H1 (cell line): ENCODE measurements around the gene THOC6. TPM values are rescaled to one million over a fixed set of nuclear protein-coding genes. Genes with fewer than 3 reads are reported as not detected.

ENCODE experiments used
- CTCF ChIA-PET: fragments of 300-600 bp; sonication (Branson Sonifier 250); formaldehyde crosslinking; loops from one replicate; lab custom pipeline; 2021; ENCODE audit not compliant: partially characterized antibody; lab: Charles Lee
- POLR2A ChIA-PET: fragments of 300-600 bp; sonication (Branson Sonifier 250); formaldehyde crosslinking; loops from one replicate; lab custom pipeline; 2021; ENCODE audit warnings: inconsistent platforms; ENCODE audit not compliant: partially characterized antibody; lab: Charles Lee
- DNase-seq, 2 experiments: peaks; one replicate each; pipeline versions ENCODE4 v3.0.0 to v3.0.0-alpha.2; 2010 to 2022; ENCODE audit warnings: low spot score in 2 of 2, low read depth in 1 of 2, mixed read lengths in 1 of 2
- FAIRE-seq: peaks from 2 replicates; lab custom pipeline; 2011; peaks lifted over from hg19 to GRCh38; lab: Jason Lieb, UNC
- H2AFZ ChIP-seq: 2 replicates; pipeline ENCODE4 v1.8.1; 2012; ENCODE audit warnings: low read length, inconsistent platforms
- H2AK5ac ChIP-seq: 2 replicates; pipeline ENCODE4 v1.6.1; 2013; ENCODE audit warnings: low read depth, low read length
- H2BK120ac ChIP-seq: replicated peaks from 2 replicates; pipeline ENCODE3; 2013; ENCODE audit warnings: low read depth, low read length, inconsistent platforms
- H2BK12ac ChIP-seq: 2 replicates; pipeline ENCODE4 v1.6.1; 2013; ENCODE audit warnings: low read depth, low read length
- H2BK15ac ChIP-seq: 2 replicates; pipeline ENCODE4 v1.6.1; 2013; ENCODE audit warnings: low read length
- H2BK20ac ChIP-seq: 2 replicates; pipeline ENCODE4 v1.6.1; 2013; ENCODE audit warnings: low read length
- H2BK5ac ChIP-seq: 2 replicates; pipeline ENCODE4 v1.6.1; 2013; ENCODE audit warnings: low read depth, low read length
- H3K14ac ChIP-seq: 2 replicates; pipeline ENCODE4 v1.6.1; 2013; ENCODE audit warnings: inconsistent platforms; ENCODE audit not compliant: insufficient read length
- H3K18ac ChIP-seq: 2 replicates; pipeline ENCODE4 v1.6.1; 2013; ENCODE audit warnings: low read length; ENCODE audit errors: extremely low read depth
- H3K23ac ChIP-seq: 2 replicates; pipeline ENCODE4 v1.6.1; 2013; ENCODE audit warnings: inconsistent platforms; ENCODE audit not compliant: insufficient read length
- H3K23me2 ChIP-seq: 2 replicates; pipeline ENCODE4 v1.6.1; 2013; ENCODE audit warnings: low read depth, low read length
- H3K27ac ChIP-seq: 2 replicates; pipeline ENCODE4 v1.6.1; 2011; ENCODE audit warnings: low read depth, low read length, inconsistent platforms
- H3K27me3 ChIP-seq, 4 experiments: replicated peaks in 1 of 4; 1 replicate in 1 of 4; 2 replicates in 3 of 4; pipeline versions ENCODE4 v1.6.1 to v1.8.1; 2011 to 2013; ENCODE audit warnings: low read length in 3 of 4, mild to moderate bottlenecking in 3 of 4, inconsistent platforms in 2 of 4, mixed read lengths in 2 of 4, moderate library complexity in 1 of 4; ENCODE audit not compliant: control insufficient read depth in 3 of 4, insufficient read depth in 3 of 4; ENCODE audit errors: extremely low read depth in 1 of 4
- H3K36me3 ChIP-seq, 4 experiments: 2 replicates each; pipeline versions ENCODE4 v1.6.1 to v1.8.1; 2011 to 2013; ENCODE audit warnings: mild to moderate bottlenecking in 4 of 4, low read length in 3 of 4, moderate library complexity in 2 of 4, control low read depth in 1 of 4, inconsistent platforms in 1 of 4; ENCODE audit not compliant: insufficient read depth in 4 of 4, control insufficient read depth in 2 of 4
- H3K4ac ChIP-seq: replicated peaks from 2 replicates; pipeline ENCODE3; 2013; ENCODE audit warnings: low read length, low read depth, mixed read lengths, inconsistent platforms; ENCODE audit not compliant: insufficient read length
- H3K4me1 ChIP-seq, 4 experiments: replicated peaks in 1 of 4; 1 replicate in 1 of 4; 2 replicates in 3 of 4; pipeline versions ENCODE4 v1.6.1 to v1.8.1; 2011 to 2013; ENCODE audit warnings: low read length in 3 of 4, inconsistent platforms in 2 of 4, mixed read lengths in 1 of 4; ENCODE audit not compliant: insufficient read depth in 4 of 4, control insufficient read depth in 3 of 4
- H3K4me2 ChIP-seq, 2 experiments: 2 replicates each; pipeline versions ENCODE4 v1.6.1 to v1.8.1; 2011 to 2013; ENCODE audit warnings: low read depth in 2 of 2, low read length in 2 of 2, control low read depth in 1 of 2, inconsistent platforms in 1 of 2, mild to moderate bottlenecking in 1 of 2; ENCODE audit not compliant: insufficient read depth in 1 of 2
- H3K4me3 ChIP-seq, 4 experiments: fragments of 200-600, 300-600 bp in 1 of 4; sonication (generic), shearing (Covaris generic), sonication (Bioruptor Twin) in 1 of 4; 2 replicates each; pipeline versions ENCODE4 v1.5.1 to v1.8.1; 2011 to 2016; ENCODE audit warnings: low read length in 4 of 4, low read depth in 3 of 4, control low read depth in 2 of 4, inconsistent platforms in 2 of 4, mild to moderate bottlenecking in 2 of 4, mixed read lengths in 1 of 4, moderate library complexity in 1 of 4; ENCODE audit not compliant: insufficient read depth in 2 of 4; ENCODE audit errors: extremely low read depth in 1 of 4
- H3K56ac ChIP-seq: replicated peaks from 2 replicates; pipeline ENCODE3; 2013; ENCODE audit warnings: low read depth, mild to moderate bottlenecking, mixed read lengths, low read length, inconsistent platforms; ENCODE audit not compliant: insufficient read length
- H3K79me1 ChIP-seq: 2 replicates; pipeline ENCODE4 v1.6.1; 2013; ENCODE audit warnings: low read depth, low read length, control low read depth
- H3K79me2 ChIP-seq, 2 experiments: 2 replicates each; pipeline versions ENCODE4 v1.6.1 to v1.8.1; 2012 to 2013; ENCODE audit warnings: low read length in 2 of 2, mild to moderate bottlenecking in 2 of 2, inconsistent platforms in 1 of 2; ENCODE audit not compliant: insufficient read depth in 2 of 2, control insufficient read depth in 1 of 2
- H3K9ac ChIP-seq, 4 experiments: replicated peaks in 1 of 4; 1 replicate in 1 of 4; 2 replicates in 3 of 4; pipeline versions ENCODE4 v1.6.1 to v1.8.1; 2011 to 2013; ENCODE audit warnings: low read depth in 3 of 4, low read length in 3 of 4, control low read depth in 2 of 4, mild to moderate bottlenecking in 2 of 4, moderate library complexity in 2 of 4, inconsistent platforms in 1 of 4; ENCODE audit errors: extremely low read depth in 1 of 4
- H3K9me3 ChIP-seq, 2 experiments: 2 replicates each; pipeline versions ENCODE4 v1.6.1 to v1.8.1; 2012 to 2013; ENCODE audit warnings: mild to moderate bottlenecking in 2 of 2, moderate library complexity in 2 of 2, control low read depth in 1 of 2, inconsistent platforms in 1 of 2, low read depth in 1 of 2, low read length in 1 of 2, mixed read lengths in 1 of 2; ENCODE audit not compliant: insufficient read depth in 2 of 2
- H4K20me1 ChIP-seq, 2 experiments: replicated peaks in 1 of 2; 2 replicates each; pipeline versions ENCODE3 to v1.8.1; 2011 to 2013; ENCODE audit warnings: inconsistent platforms in 2 of 2, low read length in 2 of 2, mild to moderate bottlenecking in 1 of 2; ENCODE audit not compliant: insufficient read depth in 2 of 2, control insufficient read depth in 1 of 2
- H4K5ac ChIP-seq: 2 replicates; pipeline ENCODE4 v1.6.1; 2013; ENCODE audit warnings: low read length, low read depth, mixed read lengths, inconsistent platforms; ENCODE audit not compliant: insufficient read length
- H4K8ac ChIP-seq: 2 replicates; pipeline ENCODE4 v1.8.0; 2013; ENCODE audit warnings: mild to moderate bottlenecking, moderate library complexity, low read length, inconsistent platforms; ENCODE audit not compliant: insufficient read depth; ENCODE audit errors: extremely low read depth
- H4K91ac ChIP-seq: replicated peaks from 2 replicates; pipeline ENCODE3; 2013; ENCODE audit warnings: low read length, mixed read lengths, inconsistent platforms; ENCODE audit not compliant: insufficient read length
- BACH1 ChIP-seq: IDR thresholded peaks from 2 replicates; pipeline ENCODE4 v1.6.1; 2012; ENCODE audit warnings: low read length, improper control_type of control experiment
- CHD1 ChIP-seq: IDR thresholded peaks from 2 replicates; pipeline ENCODE4 v1.6.1; 2012; ENCODE audit warnings: low read depth, low read length, improper control_type of control experiment
- CREB1 ChIP-seq: IDR thresholded peaks from 2 replicates; pipeline ENCODE4 v1.6.1; 2012; ENCODE audit warnings: inconsistent platforms
- GTF2F1 ChIP-seq: IDR thresholded peaks from 2 replicates; pipeline ENCODE4 v1.6.1; 2012; ENCODE audit warnings: low read depth, low read length, improper control_type of control experiment, borderline replicate concordance
- KDM4A ChIP-seq: IDR thresholded peaks from one replicate; pipeline ENCODE4 v1.7.1; 2012; ENCODE audit warnings: low read depth, mild to moderate bottlenecking, moderate library complexity, low read length, inconsistent platforms; ENCODE audit not compliant: severe bottlenecking
- POU5F1 ChIP-seq: IDR thresholded peaks from 2 replicates; pipeline ENCODE4 v1.6.1; 2011; ENCODE audit warnings: low read depth, mild to moderate bottlenecking, low read length, moderate library complexity
- SP1 ChIP-seq: IDR thresholded peaks from 2 replicates; pipeline ENCODE4 v1.6.1; 2011; ENCODE audit warnings: low read depth, low read length
- SP2 ChIP-seq: IDR thresholded peaks from 2 replicates; pipeline ENCODE4 v1.6.1; 2012; ENCODE audit warnings: mild to moderate bottlenecking, low read length, inconsistent platforms
- TAF1 ChIP-seq: IDR thresholded peaks from 2 replicates; pipeline ENCODE4 v1.6.1; 2011; ENCODE audit warnings: mild to moderate bottlenecking, low read depth, low read length
- TBP ChIP-seq: IDR thresholded peaks from 2 replicates; pipeline ENCODE4 v1.6.1; 2011; ENCODE audit warnings: low read depth, low read length, improper control_type of control experiment
- TEAD4 ChIP-seq: IDR thresholded peaks from 2 replicates; pipeline ENCODE4 v1.6.1; 2012; ENCODE audit warnings: low read depth, low read length, inconsistent platforms, mixed read lengths
- YY1 ChIP-seq: IDR thresholded peaks from 2 replicates; pipeline ENCODE4 v1.6.1; 2011; ENCODE audit warnings: low read depth, mild to moderate bottlenecking, low read length
- WGBS, 2 experiments: shearing (Covaris generic) in 1 of 2; methylation state at CpG; one replicate each; pipeline versions ENCODE4 v1.1.6 to v1.1.7; 2013 to 2015; ENCODE audit warnings: low lambda C conversion rate in 2 of 2, mixed read lengths in 2 of 2, inconsistent platforms in 1 of 2, low coverage in 1 of 2, missing lambda C conversion rate in 1 of 2; ENCODE audit not compliant: insufficient replicate concordance in 2 of 2, insufficient coverage in 1 of 2, insufficient read length in 1 of 2; ENCODE audit errors: extremely low coverage in 1 of 2, missing lambda C conversion rate in 1 of 2; 5-methylcytosine and 5-hydroxymethylcytosine counted together
- polyA plus RNA-seq, 7 experiments: library from polyadenylated mRNA; depleted of rRNA in 3 of 7; stranded (reverse) in 5 of 7; unstranded in 2 of 7; fragments of >200 nt in 5 of 7; fragments of 200-250 nt in 2 of 7; gene quantifications; 1 replicate in 5 of 7; 2 replicates in 1 of 7; 4 replicates in 1 of 7; pipeline versions ENCODE4 v1.2.1 to v1.2.3, GENCODE V29; 2011 to 2013; ENCODE audit warnings: missing spikeins in 2 of 7, mixed read lengths in 2 of 7
- total RNA-seq: library from RNA; stranded (reverse); fragmentation: NEBNext Ultra II Directional; extraction: Animal tissue kit (Norgen Biotek cat#: 25700); gene quantifications from 2 replicates; pipeline ENCODE4 v1.2.1, GENCODE V29; 2021

THOC6 gene
- total and polyA plus RNA-seq, 2 of the 8 experiments (the other 6 are each of a cell fraction or from before 2014, with no cell fraction given): 78.5 to 111 TPM

DNA sequence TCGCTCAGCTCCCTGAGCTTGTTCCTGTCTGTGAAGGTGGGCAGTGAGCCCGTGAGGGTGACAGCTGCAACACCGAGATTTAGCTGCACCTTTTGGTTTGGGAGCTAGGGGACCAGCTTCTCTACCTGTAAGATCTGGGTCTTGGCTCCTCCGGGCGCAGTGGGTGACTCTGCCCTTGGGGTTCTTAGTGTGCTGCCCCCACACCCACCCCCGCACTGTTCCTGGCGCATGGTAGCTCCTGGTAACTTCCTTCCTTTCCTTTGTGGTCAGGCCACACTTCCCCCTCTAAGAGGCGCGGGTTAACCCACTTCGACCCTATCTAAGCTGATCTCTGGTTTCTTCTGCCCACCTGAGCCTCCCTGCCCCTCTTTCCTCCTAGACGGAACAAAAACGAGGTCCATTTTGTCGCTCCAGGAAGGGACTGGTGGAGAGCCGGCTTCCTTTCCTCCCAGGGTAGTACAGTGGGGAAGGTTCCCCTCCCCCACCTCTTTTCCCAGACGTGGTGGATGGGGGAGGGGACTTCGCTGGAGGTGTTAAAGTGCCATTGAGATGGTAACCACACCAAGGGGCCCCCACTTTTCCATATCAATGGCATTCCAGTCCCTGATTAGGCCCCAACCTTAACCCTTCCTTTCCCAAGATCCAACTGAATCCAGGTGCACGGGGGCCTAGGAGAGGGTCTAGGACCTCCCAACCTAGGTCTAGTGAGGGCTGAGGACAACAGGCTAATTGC lies 15.7 kb upstream of the THOC6 start:
- Histone ChIP-seq H3K4me3 (peak overlapping the region; percentile 20 to 60 (median 46)), H3K79me2 (peaks cover 0 to 6% of the 10 kb centered on the region in 2 experiments; a peak in 1 of 4 replicates), H3K9me3 (no peaks in the 10 kb centered on the region), H3K56ac (peak overlapping the region; percentile 96), H2AK5ac (peak overlapping the region; percentile 94), H2BK15ac (0 out of 2 replicates have a peak overlapping the region, but pooled peaks have one; percentile 73), H2BK20ac (peak overlapping the region; percentile 62), H3K4me2 (peak overlapping the region; percentile 84 to 88), H3K4me1 (peaks cover 20 to 57% (median 48%) of the 10 kb centered on the region in 4 experiments), H2BK120ac (peak overlapping the region; percentile 96), H3K9ac (peak overlapping the region in 3 of 4 experiments; percentile 84 to 87 (median 85); a peak in 6 of 7 replicates), H2BK5ac (peak overlapping the region; percentile 100), H4K5ac (peak overlapping the region; percentile 94), H4K8ac (peak overlapping the region; percentile 87), H2AFZ (no peak overlapping the region), H3K27me3 (no peaks in the 10 kb centered on the region; a peak in 1 of 7 replicates), H2BK12ac (peak overlapping the region; percentile 99), H3K18ac (peak overlapping the region; percentile 100), H4K91ac (peak overlapping the region; percentile 100), H3K79me1 (no peaks in the 10 kb centered on the region; the same call in 1 of the 2 replicates), H3K4ac (peak overlapping the region; percentile 99), H3K23ac (no peak overlapping the region), H3K14ac (peak overlapping the region; percentile 14), H4K20me1 (peaks cover 0 to 3% of the 10 kb centered on the region in 2 experiments), H3K27ac (peak overlapping the region; percentile 96), H3K23me2 (peaks cover 26% of the 10 kb centered on the region), H3K36me3 (peaks cover 0 to 3% (median 0%) of the 10 kb centered on the region in 4 experiments; a peak in 1 of 8 replicates)
- DNase-seq: peak; percentile 89 to 94
- 2% methylated on average over 17 of the region's 17 CpGs; no CpG with 5 or more reads in 1 of the 2 experiments for WGBS, 2 experiments
- ChIA-PET CTCF (interaction anchor here (0.8 to 17.3 kb wide), 5 partner anchors 20 to 135 kb away, joined by 3 to 639 read pairs (median 4); partner anchors contain the start of genes BICDL2, CLDN6, HCFC1R1 and THOC6), POLR2A (interaction anchor here (0.6 to 35.7 kb wide), 18 partner anchors 7 to 102 kb away, joined by 3 to 1808 read pairs (median 8); partner anchors contain the start of genes BICDL2, CLDN6, CLDN9 and HCFC1R1)
- FAIRE-seq: peak; percentile 96
- TF ChIP-seq SP2: no peak
- peak; percentile 100 for TF ChIP-seq SP1
- TF ChIP-seq TBP: peak; percentile 86
- TF ChIP-seq CHD1: no peak
- peak; percentile 86 for TF ChIP-seq GTF2F1
- TF ChIP-seq YY1: peak; percentile 80; the same call in 1 of the 2 replicates
- peak; percentile 100 for TF ChIP-seq POU5F1
- peak; percentile 61 for TF ChIP-seq BACH1
- peak; percentile 99 for TF ChIP-seq TEAD4
- TF ChIP-seq TAF1: peak; percentile 87
- TF ChIP-seq CREB1: peak; percentile 70
- TF ChIP-seq KDM4A: no peak
